HEK293 (cell line): Measurements from ENCODE around the gene DISP3.

Experiments
- CTCF ChIA-PET: fragments of 350-600 bp; formaldehyde crosslinking; extraction: SDS; loops from one replicate; lab custom pipeline; 2021; ENCODE audit warnings: antibody characterized with exemption; lab: Yijun Ruan, JAX
- POLR2A ChIA-PET: fragments of 300-600 bp; formaldehyde crosslinking; extraction: SDS; loops from one replicate; lab custom pipeline; 2020; ENCODE audit warnings: antibody characterized with exemption, inconsistent platforms; lab: Yijun Ruan, JAX
- H3K27ac ChIP-seq: fragments of 200-500 bp; sonication (Bioruptor generic); 2 replicates; pipeline ENCODE4 v1.5.1; 2014; ENCODE audit warnings: low read depth, low read length, control low read depth, inconsistent platforms; ENCODE audit errors: extremely low read depth
- H3K36me3 ChIP-seq, 2 experiments: fragments of 200-500 bp in 1 of 2; sonication (Bioruptor generic) in 1 of 2; 1 replicate in 1 of 2; 2 replicates in 1 of 2; pipeline ENCODE4 v1.5.1; 2014 to 2017; ENCODE audit warnings: inconsistent platforms in 2 of 2, low read length in 2 of 2; ENCODE audit not compliant: control insufficient read depth in 2 of 2, insufficient read depth in 1 of 2
- H3K4me1 ChIP-seq: fragments of 200-500 bp; sonication (Bioruptor generic); 2 replicates; pipeline ENCODE4 v1.5.1; 2014; ENCODE audit warnings: mild to moderate bottlenecking, low read length, inconsistent platforms; ENCODE audit not compliant: control insufficient read depth, insufficient read depth
- H3K4me3 ChIP-seq: 2 replicates; pipeline ENCODE4 v1.5.1; 2011; ENCODE audit warnings: low read depth, mild to moderate bottlenecking, control low read depth, low read length, moderate library complexity
- H3K9me3 ChIP-seq: fragments of 200-500 bp; sonication (Bioruptor generic); 2 replicates; pipeline ENCODE4 v1.5.1; 2014; ENCODE audit warnings: low read depth, low read length, inconsistent platforms; ENCODE audit not compliant: control insufficient read depth, insufficient read depth
- BCL11A ChIP-seq: fragments of 450-650 bp; formaldehyde crosslinking; IDR thresholded peaks from 2 replicates; pipeline ENCODE4 v1.5.1; 2016; ENCODE audit warnings: low read depth, missing biosample characterization, missing genetic modification characterization
- FEZF1 ChIP-seq: fragments of 450-650 bp; formaldehyde crosslinking; IDR thresholded peaks from 2 replicates; pipeline ENCODE4 v1.5.1; 2016; ENCODE audit warnings: missing biosample characterization, missing genetic modification characterization
- GLI4 ChIP-seq: fragments of 450-650 bp; formaldehyde crosslinking; IDR thresholded peaks from 2 replicates; pipeline ENCODE4 v1.5.1; 2016; ENCODE audit warnings: missing biosample characterization, missing genetic modification characterization
- KLF1 ChIP-seq: fragments of 450-650 bp; formaldehyde crosslinking; IDR thresholded peaks from 2 replicates; pipeline ENCODE4 v1.5.1; 2016; ENCODE audit warnings: missing biosample characterization, missing genetic modification characterization
- REPIN1 ChIP-seq: fragments of 450-650 bp; formaldehyde crosslinking; IDR thresholded peaks from 2 replicates; pipeline ENCODE4 v1.5.1; 2017; ENCODE audit warnings: missing biosample characterization, missing genetic modification characterization, low read depth
- SETDB1 ChIP-seq: IDR thresholded peaks from one replicate; pipeline ENCODE4 v1.6.1; 2017; ENCODE audit warnings: mild to moderate bottlenecking, low read length, moderate library complexity, mixed read lengths; ENCODE audit not compliant: insufficient read length
- ZFP3 ChIP-seq: fragments of 450-650 bp; formaldehyde crosslinking; IDR thresholded peaks from 2 replicates; pipeline ENCODE4 v1.5.1; 2016; ENCODE audit warnings: low read depth, missing biosample characterization, missing genetic modification characterization
- ZNF138 ChIP-seq: fragments of 450-650 bp; formaldehyde crosslinking; IDR thresholded peaks from 2 replicates; pipeline ENCODE4 v1.5.1; 2016; ENCODE audit warnings: missing biosample characterization, missing genetic modification characterization, borderline replicate concordance
- ZNF146 ChIP-seq: fragments of 450-650 bp; formaldehyde crosslinking; IDR thresholded peaks from 2 replicates; pipeline ENCODE4 v1.5.1; 2016; ENCODE audit warnings: missing biosample characterization, missing genetic modification characterization
- ZNF211 ChIP-seq: fragments of 450-650 bp; formaldehyde crosslinking; IDR thresholded peaks from 2 replicates; pipeline ENCODE4 v1.5.1; 2016; ENCODE audit warnings: low read depth, missing biosample characterization, missing genetic modification characterization
- ZNF221 ChIP-seq: fragments of 450-650 bp; formaldehyde crosslinking; IDR thresholded peaks from 2 replicates; pipeline ENCODE4 v1.5.1; 2017; ENCODE audit warnings: missing biosample characterization, missing genetic modification characterization, borderline replicate concordance
- ZNF239 ChIP-seq: fragments of 450-650 bp; formaldehyde crosslinking; IDR thresholded peaks from 2 replicates; pipeline ENCODE4 v1.5.1; 2016; ENCODE audit warnings: missing biosample characterization, missing genetic modification characterization
- ZNF266 ChIP-seq: fragments of 450-650 bp; formaldehyde crosslinking; IDR thresholded peaks from 2 replicates; pipeline ENCODE4 v1.5.1; 2016; ENCODE audit warnings: missing biosample characterization, missing genetic modification characterization, low read depth
- ZNF37A ChIP-seq: fragments of 450-650 bp; IDR thresholded peaks from 2 replicates; pipeline ENCODE4 v1.5.1; 2018; ENCODE audit warnings: missing biosample characterization, missing genetic modification characterization
- ZNF521 ChIP-seq: fragments of 450-650 bp; formaldehyde crosslinking; IDR thresholded peaks from 2 replicates; pipeline ENCODE4 v1.5.1; 2017; ENCODE audit warnings: missing biosample characterization, mild to moderate bottlenecking, missing genetic modification characterization
- ZNF530 ChIP-seq: fragments of 450-650 bp; formaldehyde crosslinking; IDR thresholded peaks from 2 replicates; pipeline ENCODE4 v1.5.1; 2016; ENCODE audit warnings: low read depth, missing biosample characterization, missing genetic modification characterization
- ZNF639 ChIP-seq: fragments of 450-650 bp; formaldehyde crosslinking; IDR thresholded peaks from 2 replicates; pipeline ENCODE4 v1.5.1; 2016; ENCODE audit warnings: missing biosample characterization, missing genetic modification characterization
- ZNF776 ChIP-seq: fragments of 450-650 bp; formaldehyde crosslinking; IDR thresholded peaks from 2 replicates; pipeline ENCODE4 v1.5.0; 2017; ENCODE audit warnings: missing biosample characterization, missing genetic modification characterization, borderline replicate concordance
- TF ChIP-seq, protein P1 (sequence below): fragments of 450-650 bp; formaldehyde crosslinking; conservative IDR thresholded peaks from 2 replicates; pipeline ENCODE4 v1.5.1; 2016; ENCODE audit warnings: low read depth, missing biosample characterization, missing genetic modification characterization
- TF ChIP-seq, protein P2 (sequence below): fragments of 450-650 bp; formaldehyde crosslinking; IDR thresholded peaks from 2 replicates; pipeline ENCODE4 v1.5.1; 2017; ENCODE audit warnings: missing biosample characterization, mild to moderate bottlenecking, missing genetic modification characterization, moderate library complexity

Gene DISP3

DNA sequence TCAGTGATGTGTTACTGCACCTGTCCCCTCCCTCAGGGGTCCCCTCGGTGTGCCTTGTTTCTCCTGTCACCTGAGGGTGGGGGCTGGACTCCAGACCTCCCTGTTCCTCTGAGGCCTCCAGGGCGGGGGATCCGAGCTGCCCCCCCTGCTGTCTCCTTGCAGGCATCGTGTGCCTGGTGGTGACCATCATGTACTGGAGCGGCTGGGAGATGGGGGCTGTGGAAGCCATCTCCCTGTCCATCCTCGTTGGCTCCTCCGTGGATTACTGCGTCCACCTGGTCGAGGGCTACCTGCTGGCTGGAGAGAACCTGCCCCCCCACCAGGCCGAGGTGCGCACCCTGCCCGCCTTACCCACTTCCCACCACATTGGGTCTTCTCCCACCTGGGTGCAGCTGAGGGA lies 56.4 kb downstream of the DISP3 start:
- Histone ChIP-seq H3K4me1 (no peaks in the 10 kb centered on the region), H3K9me3 (no peaks in the 10 kb centered on the region), H3K4me3 (no peak overlapping the region), H3K36me3 (no peaks in the 10 kb centered on the region), H3K27ac (no peak overlapping the region)
- ChIA-PET CTCF (no interaction called here), POLR2A (no interaction called here)
- no peak for TF ChIP-seq ZNF138 (tag by site-specific recombination)
- no peak for TF ChIP-seq ZNF221 (tag by site-specific recombination)
- no peak for TF ChIP-seq ZNF37A (tag by site-specific recombination)
- TF ChIP-seq SETDB1 = no peak
- TF ChIP-seq ZFP3 (tag by site-specific recombination) = no peak
- TF ChIP-seq FEZF1 (tag by site-specific recombination) = no peak
- TF ChIP-seq ZNF521 (tag by site-specific recombination) = no peak
- no peak for TF ChIP-seq BCL11A
- TF ChIP-seq ZNF530 (tag by site-specific recombination) = no peak
- no peak for TF ChIP-seq ZNF239 (tag by site-specific recombination)
- TF ChIP-seq, protein P1, sequence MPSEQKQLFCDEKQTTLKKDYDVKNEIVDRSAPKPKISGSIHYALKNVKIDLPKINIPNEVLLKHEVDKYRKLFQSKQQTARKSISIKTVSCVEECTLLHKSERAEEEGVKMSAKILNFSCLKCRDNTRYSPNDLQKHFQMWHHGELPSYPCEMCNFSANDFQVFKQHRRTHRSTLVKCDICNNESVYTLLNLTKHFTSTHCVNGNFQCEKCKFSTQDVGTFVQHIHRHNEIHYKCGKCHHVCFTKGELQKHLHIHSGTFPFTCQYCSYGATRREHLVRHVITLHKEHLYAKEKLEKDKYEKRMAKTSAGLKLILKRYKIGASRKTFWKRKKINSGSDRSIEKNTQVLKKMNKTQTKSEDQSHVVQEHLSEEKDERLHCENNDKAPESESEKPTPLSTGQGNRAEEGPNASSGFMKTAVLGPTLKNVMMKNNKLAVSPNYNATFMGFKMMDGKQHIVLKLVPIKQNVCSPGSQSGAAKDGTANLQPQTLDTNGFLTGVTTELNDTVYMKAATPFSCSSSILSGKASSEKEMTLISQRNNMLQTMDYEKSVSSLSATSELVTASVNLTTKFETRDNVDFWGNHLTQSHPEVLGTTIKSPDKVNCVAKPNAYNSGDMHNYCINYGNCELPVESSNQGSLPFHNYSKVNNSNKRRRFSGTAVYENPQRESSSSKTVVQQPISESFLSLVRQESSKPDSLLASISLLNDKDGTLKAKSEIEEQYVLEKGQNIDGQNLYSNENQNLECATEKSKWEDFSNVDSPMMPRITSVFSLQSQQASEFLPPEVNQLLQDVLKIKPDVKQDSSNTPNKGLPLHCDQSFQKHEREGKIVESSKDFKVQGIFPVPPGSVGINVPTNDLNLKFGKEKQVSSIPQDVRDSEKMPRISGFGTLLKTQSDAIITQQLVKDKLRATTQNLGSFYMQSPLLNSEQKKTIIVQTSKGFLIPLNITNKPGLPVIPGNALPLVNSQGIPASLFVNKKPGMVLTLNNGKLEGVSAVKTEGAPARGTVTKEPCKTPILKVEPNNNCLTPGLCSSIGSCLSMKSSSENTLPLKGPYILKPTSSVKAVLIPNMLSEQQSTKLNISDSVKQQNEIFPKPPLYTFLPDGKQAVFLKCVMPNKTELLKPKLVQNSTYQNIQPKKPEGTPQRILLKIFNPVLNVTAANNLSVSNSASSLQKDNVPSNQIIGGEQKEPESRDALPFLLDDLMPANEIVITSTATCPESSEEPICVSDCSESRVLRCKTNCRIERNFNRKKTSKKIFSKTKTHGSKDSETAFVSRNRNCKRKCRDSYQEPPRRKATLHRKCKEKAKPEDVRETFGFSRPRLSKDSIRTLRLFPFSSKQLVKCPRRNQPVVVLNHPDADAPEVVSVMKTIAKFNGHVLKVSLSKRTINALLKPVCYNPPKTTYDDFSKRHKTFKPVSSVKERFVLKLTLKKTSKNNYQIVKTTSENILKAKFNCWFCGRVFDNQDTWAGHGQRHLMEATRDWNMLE (tag by site-specific recombination) = no peak
- no peak for TF ChIP-seq ZNF639 (tag by site-specific recombination)

GRCh38 chr1:11535761-11536572 lies 57.0 kb downstream of the DISP3 start:
- no peaks in the 10 kb centered on the region for H3K4me1 ChIP-seq
- H3K27ac ChIP-seq = no peak overlapping the region
- ChIA-PET CTCF (interaction anchor here (0.8 kb wide), 1 partner anchor 215 kb away, joined by 4 read pairs; no protein-coding TSS in a partner anchor), POLR2A (no interaction called here)
- no peak overlapping the region for H3K4me3 ChIP-seq
- no peaks in the 10 kb centered on the region for H3K36me3 ChIP-seq
- no peaks in the 10 kb centered on the region for H3K9me3 ChIP-seq
- TF ChIP-seq BCL11A (no peak), KLF1 (no peak), ZNF146 (tag by site-specific recombination) (no peak), ZNF776 (tag by site-specific recombination) (no peak), REPIN1 (tag by site-specific recombination) (no peak), ZNF266 (no peak), GLI4 (tag by site-specific recombination) (no peak), ZNF211 (tag by site-specific recombination) (no peak)
- TF ChIP-seq, protein P2, sequence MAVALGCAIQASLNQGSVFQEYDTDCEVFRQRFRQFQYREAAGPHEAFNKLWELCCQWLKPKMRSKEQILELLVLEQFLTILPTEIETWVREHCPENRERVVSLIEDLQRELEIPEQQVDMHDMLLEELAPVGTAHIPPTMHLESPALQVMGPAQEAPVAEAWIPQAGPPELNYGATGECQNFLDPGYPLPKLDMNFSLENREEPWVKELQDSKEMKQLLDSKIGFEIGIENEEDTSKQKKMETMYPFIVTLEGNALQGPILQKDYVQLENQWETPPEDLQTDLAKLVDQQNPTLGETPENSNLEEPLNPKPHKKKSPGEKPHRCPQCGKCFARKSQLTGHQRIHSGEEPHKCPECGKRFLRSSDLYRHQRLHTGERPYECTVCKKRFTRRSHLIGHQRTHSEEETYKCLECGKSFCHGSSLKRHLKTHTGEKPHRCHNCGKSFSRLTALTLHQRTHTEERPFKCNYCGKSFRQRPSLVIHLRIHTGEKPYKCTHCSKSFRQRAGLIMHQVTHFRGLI (tag by site-specific recombination) = no peak
